DOHH2 (cell line): Measurements from ENCODE around the gene MXD3.

Experiments
- H3F3A ChIP-seq: fragments of 200-600 bp; sonication (generic), shearing (Covaris generic); 2 replicates; pipeline ENCODE4 v1.6.0; 2016; ENCODE audit warnings: antibody characterized with exemption, mild to moderate bottlenecking; ENCODE audit not compliant: control insufficient read depth, insufficient read depth
- H3K27ac ChIP-seq: fragments of 200-600 bp; sonication (generic); 2 replicates; pipeline ENCODE4 v1.5.1; 2014; ENCODE audit warnings: low read depth, mild to moderate bottlenecking, low read length, moderate library complexity
- H3K27me3 ChIP-seq: fragments of 200-600 bp; sonication (generic); 2 replicates; pipeline ENCODE4 v1.6.1; 2014; ENCODE audit warnings: mild to moderate bottlenecking, low read length, mixed read lengths; ENCODE audit not compliant: control insufficient read depth
- H3K36me3 ChIP-seq: fragments of 200-600 bp; sonication (generic); 2 replicates; pipeline ENCODE4 v1.6.1; 2014; ENCODE audit warnings: mild to moderate bottlenecking, low read length, moderate library complexity, mixed read lengths; ENCODE audit not compliant: control insufficient read depth
- H3K4me1 ChIP-seq: fragments of 200-600 bp; sonication (generic); 2 replicates; pipeline ENCODE4 v1.6.1; 2014; ENCODE audit warnings: mild to moderate bottlenecking, low read length, mixed read lengths; ENCODE audit not compliant: control insufficient read depth
- H3K4me2 ChIP-seq: fragments of 200-600 bp; sonication (generic); 2 replicates; pipeline ENCODE4 v1.6.0; 2014; ENCODE audit warnings: mild to moderate bottlenecking, low read length, moderate library complexity
- H3K4me3 ChIP-seq: fragments of 200-600 bp; sonication (generic); 2 replicates; pipeline ENCODE4 v1.5.1; 2014; ENCODE audit warnings: mild to moderate bottlenecking, low read length, mixed read lengths
- H3K79me2 ChIP-seq: fragments of 200-600 bp; sonication (generic); 2 replicates; pipeline ENCODE4 v1.6.1; 2014; ENCODE audit warnings: mild to moderate bottlenecking, low read length, mixed read lengths; ENCODE audit not compliant: control insufficient read depth
- H3K9me2 ChIP-seq: fragments of 200-600 bp; sonication (generic); replicated peaks from 2 replicates; pipeline ENCODE4 v1.6.1; 2014; ENCODE audit warnings: mild to moderate bottlenecking, low read length, mixed read lengths; ENCODE audit not compliant: control insufficient read depth
- H3K9me3 ChIP-seq: fragments of 200-600 bp; sonication (generic); 2 replicates; pipeline ENCODE4 v1.6.1; 2014; ENCODE audit warnings: antibody characterized with exemption, low read length, mixed read lengths; ENCODE audit not compliant: control insufficient read depth, insufficient read depth
- H4K20me1 ChIP-seq: fragments of 200-600 bp; sonication (generic); 2 replicates; pipeline ENCODE4 v1.6.0; 2014; ENCODE audit warnings: low read depth, mild to moderate bottlenecking, antibody characterized with exemption, low read length, moderate library complexity; ENCODE audit not compliant: control insufficient read depth, insufficient read depth
- CTCF ChIP-seq: fragments of 200-600 bp; sonication (generic); IDR thresholded peaks from one replicate; pipeline ENCODE4 v1.5.1; 2014; ENCODE audit warnings: antibody characterized with exemption, mild to moderate bottlenecking, low read depth, low read length; ENCODE audit not compliant: poor library complexity, severe bottlenecking
- EZH2phosphoT487 ChIP-seq: fragments of 200-600 bp; sonication (generic); IDR thresholded peaks from 2 replicates; pipeline ENCODE4 v1.6.1; 2017; ENCODE audit warnings: borderline replicate concordance, mild to moderate bottlenecking, antibody characterized with exemption, low read length, moderate library complexity, mixed read lengths

Gene MXD3

GRCh38 chr5:177291735-177292134 lies 20.0 kb downstream of the MXD3 start:
- Histone ChIP-seq H4K20me1 (no peaks in the 10 kb centered on the region), H3K9me2 (no peaks in the 10 kb centered on the region), H3K27ac (0 out of 2 replicates have a peak overlapping the region, but pooled peaks have one; percentile 87), H3K27me3 (no peaks in the 10 kb centered on the region), H3K79me2 (0 out of 2 replicates have a peak, but pooled peaks cover 3% of the 10 kb centered on the region), H3K4me1 (peaks cover 52% of the 10 kb centered on the region), H3K9me3 (no peaks in the 10 kb centered on the region), H3K4me2 (no peak overlapping the region), H3K36me3 (peaks cover 96% of the 10 kb centered on the region), H3F3A (peaks cover 18% of the 10 kb centered on the region), H3K4me3 (no peak overlapping the region)
- TF ChIP-seq CTCF (no peak), EZH2phosphoT487 (no peak)

DNA sequence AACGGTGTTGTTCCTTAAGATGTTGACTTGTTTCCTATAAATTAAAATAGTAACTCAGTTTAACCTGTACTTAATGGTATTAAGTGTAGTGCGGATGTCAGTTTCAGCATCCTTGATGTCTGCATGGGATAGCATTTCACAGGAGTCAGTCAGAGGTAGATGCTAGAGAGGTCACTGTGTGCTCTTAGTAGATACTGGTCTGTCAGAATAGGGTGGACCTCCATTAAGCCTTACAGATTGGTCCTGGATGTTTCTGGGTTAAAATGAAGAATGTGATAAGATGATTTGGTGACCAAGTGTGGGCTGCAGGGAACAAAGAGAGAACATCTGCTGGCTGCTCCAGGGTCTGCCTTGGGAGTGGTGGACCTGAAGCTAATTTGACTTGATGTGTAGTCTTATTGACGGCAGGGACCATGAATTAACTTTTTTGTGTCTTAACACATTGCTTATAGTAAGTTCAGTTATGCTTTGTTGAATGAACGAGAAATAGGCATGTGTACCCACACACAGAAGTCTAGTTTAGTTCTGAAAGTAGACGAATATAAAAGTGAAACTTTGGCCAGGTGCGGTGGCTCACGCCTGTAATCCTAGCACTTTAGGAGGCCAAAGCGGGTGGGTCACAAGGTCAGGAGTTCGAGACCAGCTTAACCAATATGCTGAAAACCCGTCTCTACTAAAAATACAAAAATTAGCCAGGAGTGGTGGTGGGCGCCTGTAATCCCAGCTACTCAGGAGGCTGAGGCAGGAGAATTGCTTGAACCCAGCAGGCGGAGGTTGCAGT lies 20.7 kb downstream of the MXD3 start:
- Histone ChIP-seq H3K27me3 (no peaks in the 10 kb centered on the region), H3K79me2 (peaks cover 3% of the 10 kb centered on the region; the same call in 1 of the 2 replicates), H3K9me3 (no peaks in the 10 kb centered on the region), H4K20me1 (no peaks in the 10 kb centered on the region), H3K27ac (peak overlapping the region; percentile 87), H3K36me3 (peaks cover 96% of the 10 kb centered on the region), H3K4me1 (peaks cover 52% of the 10 kb centered on the region), H3K4me2 (peak overlapping the region; percentile 57), H3K4me3 (peak overlapping the region; percentile 37), H3K9me2 (no peaks in the 10 kb centered on the region), H3F3A (peaks cover 18% of the 10 kb centered on the region)
- TF ChIP-seq EZH2phosphoT487: no peak
- no peak for TF ChIP-seq CTCF

GRCh38 chr5:177288191-177288590 lies 23.5 kb downstream of the MXD3 start:
- Histone ChIP-seq H3K27ac (no peak overlapping the region), H3K36me3 (peaks cover 94% of the 10 kb centered on the region), H3K9me3 (no peaks in the 10 kb centered on the region), H4K20me1 (no peaks in the 10 kb centered on the region), H3K9me2 (no peaks in the 10 kb centered on the region), H3K4me3 (no peak overlapping the region), H3K4me2 (no peak overlapping the region), H3K79me2 (peaks cover 3% of the 10 kb centered on the region; the same call in 1 of the 2 replicates), H3K27me3 (no peaks in the 10 kb centered on the region), H3K4me1 (peaks cover 46% of the 10 kb centered on the region), H3F3A (peaks cover 18% of the 10 kb centered on the region)
- TF ChIP-seq CTCF (no peak), EZH2phosphoT487 (no peak)
